Panc1 (cell line): ENCODE measurements around the gene TCP11L2. TPM values are rescaled to one million over a fixed set of nuclear protein-coding genes. Genes with fewer than 3 reads are reported as not detected.

Source experiments
- ATAC-seq: fragments of 200-7000 bp; cut with Tn5 transposase; 2 replicates; pipeline ENCODE4 v1.9.1; 2020; ENCODE audit warnings: mild to moderate bottlenecking, moderate library complexity
- BruUV-seq: library from RNA; stranded (reverse); fragments of 400-500 nt; replicated peaks from 2 replicates; lab custom pipeline; 2021; lab: Mats Ljungman, UMichigan
- CTCF ChIA-PET: fragments of 300-600 bp; sonication (Branson Sonifier 250); formaldehyde crosslinking; loops from one replicate; lab custom pipeline; 2022; ENCODE audit warnings: antibody characterized with exemption; lab: Charles Lee
- POLR2A ChIA-PET: fragments of 300-600 bp; sonication (Branson Sonifier 250); formaldehyde crosslinking; loops from one replicate; lab custom pipeline; 2022; ENCODE audit warnings: antibody characterized with exemption; lab: Charles Lee
- DNase-seq: peaks from one replicate; pipeline ENCODE4 v3.0.0-alpha.2; 2010; ENCODE audit warnings: low read depth, low spot score
- H3K27ac ChIP-seq: 2 replicates; pipeline ENCODE4 v1.5.1; 2011; ENCODE audit warnings: mild to moderate bottlenecking, low read length, inconsistent platforms
- H3K27me3 ChIP-seq: fragments of 200-500 bp; sonication (Bioruptor generic); 2 replicates; pipeline ENCODE4 v1.6.0; 2014; ENCODE audit warnings: low read length, inconsistent platforms; ENCODE audit not compliant: control insufficient read depth, insufficient read depth
- H3K36me3 ChIP-seq: fragments of 200-500 bp; sonication (Bioruptor generic); 2 replicates; pipeline ENCODE4 v1.5.1; 2014; ENCODE audit warnings: inconsistent platforms, mild to moderate bottlenecking, low read length, moderate library complexity; ENCODE audit not compliant: control insufficient read depth, insufficient read depth
- H3K4me1 ChIP-seq: 2 replicates; pipeline ENCODE4 v1.5.1; 2011; ENCODE audit warnings: inconsistent platforms, mild to moderate bottlenecking, low read length, moderate library complexity; ENCODE audit not compliant: control insufficient read depth, insufficient read depth
- H3K4me3 ChIP-seq, 2 experiments: 2 replicates each; pipeline ENCODE4 v1.5.1; 2011 to 2012; ENCODE audit warnings: low read depth in 2 of 2, low read length in 2 of 2, mild to moderate bottlenecking in 2 of 2, inconsistent platforms in 1 of 2, moderate library complexity in 1 of 2
- H3K9me3 ChIP-seq: fragments of 200-500 bp; sonication (Bioruptor generic); 2 replicates; pipeline ENCODE4 v1.5.1; 2014; ENCODE audit warnings: low read depth, mild to moderate bottlenecking, inconsistent platforms, low read length, moderate library complexity; ENCODE audit not compliant: control insufficient read depth, insufficient read depth
- CTCF ChIP-seq: fragments of 450-650 bp; IDR thresholded peaks from 2 replicates; pipeline ENCODE4 v1.5.1; 2017; ENCODE audit warnings: mild to moderate bottlenecking
- POLR2AphosphoS5 ChIP-seq: IDR thresholded peaks from 2 replicates; pipeline ENCODE4 v1.6.1; 2012; ENCODE audit warnings: mild to moderate bottlenecking, low read depth, low read length, moderate library complexity
- REST ChIP-seq, 2 experiments: IDR thresholded peaks; 2 replicates each; pipeline ENCODE4 v1.6.1; 2011 to 2012; ENCODE audit warnings: low read depth in 2 of 2, control low read depth in 1 of 2, low read length in 1 of 2, mild to moderate bottlenecking in 1 of 2, moderate library complexity in 1 of 2; ENCODE audit not compliant: insufficient read depth in 1 of 2
- SIN3A ChIP-seq: IDR thresholded peaks from 2 replicates; pipeline ENCODE4 v1.6.1; 2012; ENCODE audit warnings: low read depth, mild to moderate bottlenecking, low read length, moderate library complexity, borderline replicate concordance; ENCODE audit not compliant: insufficient read depth
- TCF7L2 ChIP-seq: IDR thresholded peaks from 2 replicates; pipeline ENCODE4 v1.6.1; 2011; ENCODE audit warnings: mild to moderate bottlenecking, low read depth, low read length, inconsistent platforms
- in situ Hi-C: cut with HindIII; loops from 2 replicates; pipeline ENCODE4 v1.10.0; 2016; ENCODE audit warnings: low sequenced_read_pairs, low pct_unique_long_range_greater_than_20kb
- intact Hi-C: fragments of 100-400 bp; cut with micrococcal nuclease; formaldehyde crosslinking; loops from one replicate; pipeline ENCODE4 v1.10.0; 2022; ENCODE audit not compliant: unreplicated experiment
- total RNA-seq: library from RNA; stranded (reverse); gene quantifications from one replicate; pipeline ENCODE4 v1.2.1, GENCODE V29; 2021; ENCODE audit not compliant: unreplicated experiment

Gene TCP11L2
- total RNA-seq, 1 experiment from 2014 or later = 3.5 TPM

- no peak overlapping the region for H3K4me3 ChIP-seq
- no TSS peak for BruUV-seq
- H3K36me3 ChIP-seq = no peaks in the 10 kb centered on the region
- intact Hi-C loops = loop anchor here (5.0 kb wide), 1 partner anchor 121 kb away; no protein-coding TSS in a partner anchor
- TF ChIP-seq REST (IDR thresholded peaks at IDR 0.05; ENCODE audit: insufficient read depth in 1 of 2, low read depth in 2 of 2, low read length in 1 of 2) (no peak), POLR2AphosphoS5 (no peak), CTCF (no peak), TCF7L2 (no peak), SIN3A (no peak)
- ChIA-PET CTCF (interaction anchor here (0.7 kb wide), 1 partner anchor 394 kb away, joined by 4 read pairs; no protein-coding TSS in a partner anchor), POLR2A (no interaction called here)
- in situ Hi-C loops = no loop called here
- no peak for DNase-seq
- no peak overlapping the region for H3K27ac ChIP-seq
- no peaks in the 10 kb centered on the region for H3K9me3 ChIP-seq
- no peaks in the 10 kb centered on the region for H3K4me1 ChIP-seq
- ATAC-seq = no peak
- H3K27me3 ChIP-seq = peaks cover 10% of the 10 kb centered on the region; the same call in 1 of the 2 replicates
These were observed 45.9 kb downstream of the TCP11L2 start for GRCh38 chr12:106348411-106348810.

DNA sequence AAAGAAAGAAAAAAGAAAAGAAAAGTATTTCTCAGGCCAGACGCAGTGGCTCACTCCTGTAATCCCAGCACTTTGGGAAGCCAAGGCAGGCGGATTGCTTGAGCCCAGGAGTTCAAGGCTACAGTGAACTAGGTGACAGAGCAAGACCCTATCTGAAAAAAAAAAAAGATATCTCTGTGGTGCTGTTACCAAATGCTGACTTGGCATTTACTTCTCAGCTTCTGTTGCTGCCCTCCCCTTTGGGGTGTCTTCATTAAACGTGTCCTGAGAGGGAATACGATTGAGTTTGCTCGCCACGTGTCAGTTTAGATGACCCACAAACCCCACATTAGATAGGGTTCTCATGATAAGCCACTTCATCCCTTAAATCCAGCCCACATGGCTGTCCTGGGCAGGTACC is 50.6 kb downstream of the TCP11L2 start:
- Histone ChIP-seq H3K9me3 (no peaks in the 10 kb centered on the region), H3K4me3 (no peak overlapping the region), H3K36me3 (no peaks in the 10 kb centered on the region; the same call in 1 of the 2 replicates), H3K27me3 (peaks cover 10% of the 10 kb centered on the region; the same call in 1 of the 2 replicates), H3K27ac (no peak overlapping the region), H3K4me1 (peaks cover 6% of the 10 kb centered on the region; the same call in 1 of the 2 replicates)
- intact Hi-C loops (loop anchor here (10.0 kb wide), 1 partner anchor 562 kb away; no protein-coding TSS in a partner anchor), in situ Hi-C loops (no loop called here)
- no peak for ATAC-seq
- no peak for TF ChIP-seq CTCF
- no peak for TF ChIP-seq REST (IDR thresholded peaks at IDR 0.05; ENCODE audit: insufficient read depth in 1 of 2, low read depth in 2 of 2, low read length in 1 of 2)
- TF ChIP-seq TCF7L2 = no peak
- no peak for TF ChIP-seq SIN3A
- TF ChIP-seq POLR2AphosphoS5 = no peak
- no peak for DNase-seq
- no TSS peak for BruUV-seq
- CTCF ChIA-PET = no interaction called here
- POLR2A ChIA-PET = interaction anchor here (0.6 kb wide), 1 partner anchor 739 kb away, joined by 3 read pairs; no protein-coding TSS in a partner anchor
